HG03103 (cell line): ENCODE measurements around the gene GSG1L.

Source experiments
- ATAC-seq: cut with Tn5 transposase; IDR thresholded peaks from one replicate; pipeline ENCODE4 v1.9.1; 2021; ENCODE audit warnings: low read depth; ENCODE audit not compliant: unreplicated experiment

Gene GSG1L

DNA sequence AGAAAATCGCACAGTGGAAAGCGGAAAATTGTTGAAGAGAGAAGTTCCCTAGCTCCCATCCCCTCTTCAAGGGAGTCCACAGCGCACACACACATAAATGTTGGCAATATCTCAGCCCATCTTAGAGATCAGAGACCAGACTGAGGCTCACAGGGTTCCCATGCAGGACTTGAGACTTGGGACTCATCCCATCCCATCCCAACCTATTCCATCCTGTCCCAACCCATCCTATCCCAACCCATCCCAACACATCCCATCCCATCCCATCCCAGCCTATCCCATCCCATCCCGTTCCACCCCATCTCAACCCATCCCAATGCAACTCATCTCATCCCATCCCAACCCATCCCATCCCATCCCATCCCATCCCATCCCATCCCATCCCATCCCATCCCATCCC, 29.6 kb downstream of the GSG1L start:
- ATAC-seq = no peak

DNA sequence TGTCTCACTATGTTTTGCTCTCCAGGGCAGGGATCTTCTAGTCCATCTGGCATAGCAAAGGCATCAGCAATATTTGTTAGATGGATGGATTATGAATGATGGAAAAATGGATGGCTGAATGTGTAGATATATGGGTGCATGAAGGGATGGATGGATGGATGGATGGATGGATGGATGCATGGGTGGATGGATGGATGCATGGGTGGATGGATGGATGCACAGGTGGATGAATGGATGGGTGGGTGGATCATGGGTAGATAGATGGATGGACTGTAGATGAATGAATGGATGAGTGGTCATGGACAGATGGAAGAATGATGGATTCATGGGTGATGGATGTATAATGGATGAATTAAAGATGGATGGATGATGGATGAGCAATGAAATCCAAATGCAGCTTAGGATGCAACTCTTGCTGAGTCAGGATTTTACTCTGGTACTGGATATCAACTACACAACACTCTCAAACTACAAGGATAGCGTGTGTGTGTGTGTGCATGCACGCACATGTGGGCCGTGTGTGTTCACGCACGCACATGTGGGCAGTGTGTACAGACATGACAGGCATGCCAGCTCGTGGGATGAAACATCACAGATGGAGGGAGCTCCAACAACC, 34.0 kb downstream of the GSG1L start:
- ATAC-seq = no peak

DNA sequence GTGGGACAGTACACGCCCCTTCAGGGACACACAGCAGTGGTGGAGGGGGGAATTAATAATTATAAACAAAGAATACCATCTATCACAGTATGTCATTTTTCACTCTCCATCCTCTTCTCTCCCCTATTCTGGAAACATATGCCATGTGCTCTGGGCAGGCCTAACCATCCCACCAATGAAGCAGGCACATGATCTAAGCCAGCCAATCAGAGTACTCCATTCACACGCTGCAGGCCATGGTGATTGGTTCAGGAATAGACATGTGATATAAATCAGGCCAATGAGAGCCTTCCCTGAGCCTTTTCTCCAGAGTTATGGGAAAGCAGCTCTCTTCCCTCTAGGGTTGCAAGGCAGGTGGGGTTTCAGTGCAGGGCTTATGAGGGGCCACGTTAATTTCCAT, 36.5 kb downstream of the GSG1L start:
- ATAC-seq = no peak

DNA sequence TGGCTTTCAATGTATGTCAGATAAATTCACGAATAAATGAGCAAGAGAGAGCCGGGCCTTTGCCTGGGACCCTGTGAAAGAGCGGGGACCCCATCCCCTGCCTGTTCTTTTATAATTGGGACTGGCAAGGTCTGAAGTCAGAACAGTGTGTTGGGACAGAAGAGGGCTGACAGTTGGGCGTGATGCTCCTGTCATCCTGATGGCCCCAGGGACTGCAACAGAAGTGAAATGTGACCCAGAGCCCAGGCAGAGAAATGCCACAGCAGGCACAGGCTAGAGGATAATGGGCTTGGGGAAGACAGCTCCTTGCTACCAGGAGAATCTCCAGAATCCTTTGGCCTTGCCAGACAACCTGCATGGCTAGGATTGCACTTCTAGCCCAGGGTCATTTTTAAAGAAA, 37.9 kb downstream of the GSG1L start:
- no peak for ATAC-seq

DNA sequence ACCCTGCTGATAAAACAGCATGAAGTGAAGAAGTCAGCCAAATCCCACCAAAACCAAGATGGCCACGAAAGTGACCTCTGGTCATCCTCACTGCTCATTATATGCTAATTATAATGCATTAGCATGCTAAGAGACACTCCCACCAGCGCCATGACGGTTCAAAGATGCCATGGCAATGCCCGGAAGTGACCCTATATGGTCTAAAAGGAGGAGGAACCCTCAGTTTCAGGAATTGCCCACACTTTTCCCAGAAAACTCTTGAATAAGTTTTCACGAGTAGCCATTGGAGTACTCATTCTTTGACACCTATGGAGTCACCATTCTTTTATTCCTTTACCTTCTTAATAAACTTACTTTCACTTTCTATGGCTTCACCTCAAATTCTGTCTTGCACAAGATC, 44.3 kb downstream of the GSG1L start:
- no peak for ATAC-seq

DNA sequence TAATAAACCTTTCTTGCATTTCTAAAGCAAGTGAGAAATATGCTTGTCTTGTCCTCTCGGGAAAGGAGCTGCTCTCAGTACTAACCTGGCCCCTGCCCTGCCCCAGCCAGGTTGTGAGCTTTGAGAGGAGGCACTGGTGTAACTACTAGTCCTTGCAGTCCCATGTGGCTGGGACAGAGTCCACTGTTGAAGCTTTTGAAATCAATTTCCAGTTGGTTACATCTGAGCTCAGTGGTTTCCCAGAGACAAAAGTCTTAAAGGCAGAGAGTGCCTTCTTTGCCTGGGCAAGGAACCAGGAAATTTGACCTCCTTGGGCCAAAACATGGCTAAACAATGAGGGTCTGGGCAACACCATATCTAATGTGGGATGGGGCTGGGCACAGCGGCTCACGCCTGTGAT, 48.7 kb downstream of the GSG1L start:
- ATAC-seq = no peak

DNA sequence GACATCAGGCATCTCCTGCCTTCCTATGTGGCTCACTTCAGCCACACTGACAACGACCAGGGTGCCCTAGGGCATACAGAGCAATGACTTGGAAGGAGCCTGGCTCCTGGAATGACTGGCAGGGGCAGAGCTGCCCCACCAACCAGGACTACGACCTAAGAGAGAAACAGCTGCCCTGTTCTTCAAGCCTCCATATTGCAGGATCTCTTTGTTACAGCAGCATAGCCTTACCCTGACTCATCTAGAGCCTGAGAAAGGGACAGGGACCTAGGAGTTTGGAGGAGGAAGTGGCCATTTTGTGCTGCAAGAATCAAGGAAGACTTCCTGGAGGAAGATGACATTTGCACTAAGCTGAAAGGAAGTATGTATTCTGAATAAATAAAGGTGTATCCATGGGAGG, 49.6 kb downstream of the GSG1L start:
- no peak for ATAC-seq

DNA sequence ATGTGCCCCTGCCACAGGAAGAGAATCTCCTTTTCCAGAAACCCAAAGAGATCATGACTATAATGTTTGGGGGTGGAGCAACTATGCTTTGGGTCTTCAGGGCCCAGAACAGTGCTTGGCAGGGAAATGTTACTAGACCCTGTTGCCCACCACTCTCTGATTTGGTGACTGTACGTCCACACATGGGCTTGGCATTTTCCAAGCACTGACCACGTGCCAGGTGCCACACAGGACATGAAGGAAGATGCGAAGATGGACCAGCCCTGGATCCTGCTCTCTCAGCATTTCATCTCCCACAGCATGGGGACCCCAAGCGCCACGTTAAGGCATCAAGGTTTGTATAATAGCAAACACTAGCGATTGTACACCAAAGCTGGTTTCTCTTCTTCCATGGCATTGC, 50.1 kb downstream of the GSG1L start:
- no peak for ATAC-seq

DNA sequence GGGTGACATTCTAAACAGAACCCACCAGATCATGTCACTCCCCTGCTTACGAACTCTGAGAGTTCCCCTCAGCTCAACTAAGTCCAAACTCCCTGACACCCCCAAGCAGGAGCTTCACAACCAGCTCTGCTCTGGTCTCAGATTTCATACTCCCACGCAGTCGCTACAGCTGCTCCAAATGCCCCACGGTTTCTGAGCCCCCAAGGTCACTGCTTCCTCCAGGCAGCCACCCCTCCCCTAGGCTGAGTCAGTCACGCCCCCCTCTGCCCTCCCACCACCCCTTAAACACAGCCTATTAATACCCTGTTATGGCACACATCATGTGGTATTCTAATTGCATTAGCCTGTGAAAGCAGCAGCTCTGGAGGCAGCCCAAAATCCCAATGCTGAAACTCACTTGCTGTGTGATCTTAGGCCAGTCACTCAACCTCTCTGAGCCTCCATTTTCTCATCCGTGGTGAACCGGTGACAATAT, 51.5 kb downstream of the GSG1L start:
- ATAC-seq = no peak

DNA sequence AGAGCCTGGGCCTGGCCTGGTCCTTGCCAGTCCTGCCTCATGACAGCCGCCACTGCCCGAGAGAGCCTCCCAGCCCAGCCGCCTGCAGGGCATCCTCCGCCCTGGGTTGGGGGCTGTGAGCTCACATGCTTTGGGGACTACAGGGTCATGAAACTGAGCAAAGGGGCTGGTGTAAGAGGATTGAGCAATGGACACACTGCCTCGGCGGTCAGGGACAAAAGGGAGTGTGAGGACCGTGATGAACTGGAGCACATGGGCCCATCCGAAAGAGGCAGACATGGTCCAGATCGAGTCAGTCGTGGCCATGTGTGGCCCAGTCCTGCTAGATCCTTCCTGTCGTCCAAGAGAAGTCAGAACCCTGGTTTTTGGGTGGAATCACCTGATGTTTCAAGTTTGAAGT, 52.3 kb downstream of the GSG1L start:
- no peak for ATAC-seq

DNA sequence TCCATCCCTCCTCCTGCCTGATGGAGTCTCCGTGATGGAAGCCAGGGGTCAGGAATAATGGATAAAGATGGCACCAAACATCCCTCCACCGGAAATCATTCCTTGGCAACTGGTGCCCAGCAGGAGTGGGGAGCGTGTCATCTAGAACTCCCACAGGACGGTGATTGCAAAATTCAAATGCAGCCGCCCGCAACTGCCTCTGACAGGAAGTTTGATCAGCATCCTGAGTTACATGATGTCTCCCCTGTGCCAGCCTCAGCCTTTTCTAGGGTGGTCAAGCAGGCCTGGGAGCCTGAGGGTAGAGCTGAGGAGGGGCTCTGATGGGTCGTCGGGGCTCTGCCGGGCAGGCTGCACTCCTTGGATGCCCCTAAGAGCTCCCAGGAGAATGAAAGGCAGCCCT, 52.8 kb downstream of the GSG1L start:
- no peak for ATAC-seq

DNA sequence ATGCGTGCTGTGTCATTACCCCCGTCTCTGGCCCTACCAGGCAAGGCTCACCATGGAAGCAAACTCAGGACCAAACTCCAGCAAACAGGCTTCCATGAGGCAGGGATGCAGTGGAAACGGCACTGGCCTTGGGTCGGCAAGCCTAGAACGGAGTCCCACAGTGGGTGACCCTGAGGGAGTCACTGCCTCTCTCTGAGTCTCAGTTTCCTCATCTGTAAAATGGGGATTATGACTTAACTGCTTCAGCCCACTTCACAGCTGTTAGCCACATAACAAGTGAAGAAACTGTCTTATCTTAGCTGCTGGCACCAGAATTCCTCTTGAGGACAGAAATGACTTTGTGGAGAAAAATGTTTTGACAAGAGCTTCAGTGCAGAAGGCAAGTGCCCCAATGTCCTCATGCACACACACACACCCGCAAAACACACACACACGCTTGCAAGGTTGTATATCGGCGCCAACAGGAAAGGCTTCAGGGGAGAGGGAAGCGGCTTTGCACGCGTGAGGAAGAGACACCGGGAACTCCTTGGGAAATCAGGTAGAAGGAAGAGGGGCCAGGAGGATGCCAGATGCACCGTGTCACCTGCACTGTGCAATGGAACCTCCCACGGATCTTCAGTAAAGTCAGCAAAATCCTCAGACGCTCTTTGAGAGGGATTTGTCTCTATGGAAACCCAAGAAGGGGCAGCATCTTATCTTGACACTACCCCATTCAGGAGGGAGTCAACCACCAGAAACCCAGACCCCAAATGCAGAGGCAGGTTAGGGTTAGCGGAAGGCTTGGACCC, 53.7 kb downstream of the GSG1L start:
- ATAC-seq = no peak

DNA sequence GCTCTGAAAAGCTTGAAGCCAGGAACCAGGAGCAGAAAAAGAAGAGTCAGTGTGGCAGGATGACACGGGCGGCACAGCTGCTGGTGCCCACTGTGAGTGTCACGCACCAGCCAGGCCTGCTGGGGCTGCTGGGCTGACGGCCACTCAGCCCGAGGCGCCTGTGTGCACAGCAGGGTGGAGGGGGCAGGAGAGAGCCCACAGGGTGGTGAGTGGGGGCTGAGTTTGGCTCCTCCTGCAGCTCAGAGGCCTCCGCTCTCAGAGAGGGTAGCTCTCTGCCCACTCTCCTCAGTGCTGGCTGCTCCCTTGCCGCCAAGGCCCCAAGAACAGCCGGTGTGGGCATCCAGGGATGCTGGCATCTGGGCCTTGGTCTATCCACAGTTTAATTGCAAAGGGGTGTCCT, 59.6 kb downstream of the GSG1L start:
- no peak for ATAC-seq

DNA sequence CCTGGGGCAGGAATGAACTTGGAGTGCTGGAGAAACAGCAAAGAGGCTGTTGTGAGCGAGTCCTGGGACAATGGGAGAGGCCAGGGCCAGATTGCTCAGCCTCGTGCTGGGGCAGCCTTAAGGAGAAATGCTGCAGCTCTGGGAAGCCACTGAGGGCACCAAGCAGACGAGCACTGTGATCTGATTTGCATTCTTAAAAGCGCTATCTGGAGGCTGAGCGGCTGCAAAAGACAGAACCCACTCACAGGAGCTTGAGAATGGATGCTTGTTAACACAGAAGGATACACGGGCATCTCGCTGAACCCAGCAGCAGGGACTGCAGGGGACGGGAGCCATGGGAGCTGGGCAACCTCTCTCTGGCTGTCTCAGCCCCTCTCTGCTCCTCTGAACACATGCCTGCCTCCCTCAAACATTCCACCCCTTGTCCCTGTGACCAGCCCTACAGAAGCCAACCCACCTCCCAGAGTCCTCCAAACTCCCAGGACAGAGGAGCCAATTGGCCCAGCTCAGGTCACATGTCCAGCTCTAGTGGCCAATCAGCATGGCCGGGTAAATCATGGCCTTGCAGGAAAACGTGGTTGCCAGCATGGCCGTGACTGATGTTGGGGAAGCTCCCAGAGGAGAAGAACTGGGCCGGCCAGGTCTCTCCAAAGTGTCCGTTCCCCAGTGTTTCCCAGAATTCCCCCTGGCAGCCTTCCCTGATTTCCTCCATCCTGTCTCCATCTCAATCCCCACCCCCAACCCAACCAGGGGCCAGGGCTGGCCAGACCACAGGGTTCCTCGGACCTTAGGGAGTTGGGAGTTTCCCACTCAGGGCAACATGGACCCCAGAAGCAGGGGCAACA, 60.3 kb downstream of the GSG1L start:
- no peak for ATAC-seq

DNA sequence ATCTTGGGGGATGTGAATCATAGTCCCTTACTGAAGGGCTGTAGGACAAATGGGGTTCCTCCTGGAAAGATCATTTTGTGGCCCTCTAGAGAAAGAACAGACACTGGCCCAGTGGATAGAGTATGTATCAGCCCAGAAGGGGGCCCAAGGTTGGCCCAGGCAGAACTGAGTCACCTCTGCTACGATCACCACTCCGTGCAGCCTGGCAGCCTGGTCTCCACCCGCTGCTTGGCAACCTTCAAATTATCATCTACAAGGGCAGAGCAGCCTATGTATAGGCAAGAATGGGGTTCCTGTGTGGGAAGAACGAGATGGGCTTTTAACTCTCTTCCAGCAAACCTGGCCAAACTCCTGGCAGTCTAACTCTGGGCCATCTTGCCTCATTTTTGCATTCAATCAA, 61.9 kb downstream of the GSG1L start:
- ATAC-seq = no peak

DNA sequence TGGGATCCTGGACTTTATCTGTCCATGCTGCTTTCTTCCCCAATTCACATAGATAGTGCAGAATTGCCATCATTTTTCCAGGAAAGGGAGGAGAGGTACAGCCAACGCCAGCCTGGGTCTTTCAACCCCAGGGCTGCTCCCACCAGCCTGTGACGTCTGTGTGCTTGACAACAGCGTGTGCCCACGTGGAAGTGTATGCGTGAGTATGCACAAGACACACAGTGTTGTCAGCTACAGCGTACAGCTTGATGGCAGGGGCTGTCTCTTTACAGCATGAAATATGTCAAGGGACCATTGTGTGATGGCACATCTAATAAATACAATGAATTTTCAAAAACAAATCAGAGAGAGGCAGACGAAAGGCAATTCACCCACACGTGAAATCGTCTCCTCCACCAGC, 62.3 kb downstream of the GSG1L start:
- no peak for ATAC-seq

DNA sequence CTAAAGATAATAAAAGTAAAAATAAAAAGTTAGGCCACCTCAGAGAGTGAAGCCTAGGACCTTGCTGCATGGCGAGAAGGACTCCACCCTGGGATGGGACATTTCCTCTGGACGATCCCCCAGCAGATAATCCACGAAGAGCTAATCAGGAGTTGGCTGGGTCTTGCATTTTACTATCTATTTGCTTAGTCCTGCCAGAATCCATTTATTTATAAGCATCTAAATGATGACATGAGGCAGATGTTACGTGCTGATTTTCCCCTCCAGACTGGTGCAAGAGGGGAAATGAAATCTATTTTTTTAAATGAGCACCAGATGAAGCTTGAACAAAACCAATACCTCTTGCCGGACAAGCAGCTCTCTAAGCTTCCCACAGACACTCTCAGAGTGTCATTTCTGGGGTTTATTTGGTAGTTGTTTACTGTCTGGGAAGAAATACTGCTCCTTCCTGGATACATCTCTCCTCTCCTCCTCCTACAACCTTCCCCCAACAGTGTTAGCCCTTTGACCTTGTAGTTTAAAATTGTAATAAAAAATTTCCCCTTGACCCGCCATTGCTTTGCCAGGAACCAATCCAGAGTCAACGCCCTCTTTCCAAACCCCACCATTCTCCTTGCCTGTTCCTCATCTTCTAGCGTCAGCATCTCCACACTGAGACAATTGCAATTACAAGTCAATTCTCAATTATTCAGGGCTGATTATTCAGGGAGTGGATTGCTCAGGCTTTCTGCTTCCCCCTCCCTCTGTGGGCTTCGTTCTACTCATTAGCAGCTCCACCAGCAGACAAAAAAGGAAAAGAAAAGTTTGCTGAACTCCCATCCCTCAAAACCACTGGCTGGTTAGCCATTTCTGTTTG, 63.0 kb downstream of the GSG1L start:
- no peak for ATAC-seq

DNA sequence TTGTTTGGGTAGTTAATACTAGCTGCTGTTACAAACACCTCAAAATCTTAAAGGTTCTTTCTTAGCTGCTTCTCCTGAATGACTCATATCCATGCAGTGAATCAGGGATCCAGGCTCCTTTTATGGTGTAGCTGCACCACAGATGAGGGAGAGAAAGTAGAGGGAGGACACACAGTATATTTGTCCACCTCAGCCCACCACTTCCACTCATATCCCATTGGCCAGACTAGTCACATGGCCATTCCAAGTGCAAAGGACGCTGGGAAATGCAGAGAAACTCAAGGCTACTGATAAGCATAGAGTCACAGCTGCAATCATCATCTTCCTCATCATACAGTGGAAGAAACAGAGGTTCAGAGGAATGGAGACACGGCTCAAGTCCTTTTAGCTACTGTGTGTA, 63.8 kb downstream of the GSG1L start:
- no peak for ATAC-seq

DNA sequence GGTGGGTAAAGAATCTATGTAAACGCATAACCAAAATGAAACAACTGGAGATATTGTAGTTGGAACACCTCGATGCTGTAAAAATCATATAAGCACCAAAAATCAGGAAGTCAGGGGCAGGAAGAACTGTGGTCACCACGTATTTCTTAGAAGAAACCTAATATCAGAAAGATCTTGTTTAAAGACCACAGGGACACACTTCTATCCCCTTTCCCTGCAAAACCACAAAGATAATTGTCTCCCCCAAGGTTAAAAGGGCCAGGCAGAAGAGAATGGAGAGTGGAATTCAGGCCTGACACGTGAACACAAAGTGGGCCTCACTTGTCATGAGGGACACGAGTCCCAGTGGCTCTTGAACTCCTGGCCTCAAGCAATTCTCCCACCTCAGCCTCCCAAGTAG, 68.1 kb downstream of the GSG1L start:
- ATAC-seq = no peak

DNA sequence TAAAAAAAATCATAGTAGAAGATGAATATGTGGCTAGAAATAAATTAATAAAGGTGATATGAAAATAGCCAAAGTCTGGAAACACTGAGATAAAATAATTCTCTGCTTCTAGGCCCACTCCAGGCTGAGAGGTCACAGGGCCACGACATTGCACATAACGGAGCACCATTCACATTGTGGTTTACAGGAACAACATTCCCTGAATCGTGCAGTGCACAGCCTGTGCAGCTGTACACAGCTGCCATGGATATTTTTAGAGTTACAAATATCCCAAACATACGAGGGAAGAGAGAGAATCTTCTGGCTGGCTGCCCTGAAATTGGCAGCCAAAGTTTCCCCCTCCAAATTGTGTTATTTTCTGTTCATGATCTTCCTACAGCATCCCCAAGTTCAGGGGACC, 68.8 kb downstream of the GSG1L start:
- ATAC-seq = no peak

DNA sequence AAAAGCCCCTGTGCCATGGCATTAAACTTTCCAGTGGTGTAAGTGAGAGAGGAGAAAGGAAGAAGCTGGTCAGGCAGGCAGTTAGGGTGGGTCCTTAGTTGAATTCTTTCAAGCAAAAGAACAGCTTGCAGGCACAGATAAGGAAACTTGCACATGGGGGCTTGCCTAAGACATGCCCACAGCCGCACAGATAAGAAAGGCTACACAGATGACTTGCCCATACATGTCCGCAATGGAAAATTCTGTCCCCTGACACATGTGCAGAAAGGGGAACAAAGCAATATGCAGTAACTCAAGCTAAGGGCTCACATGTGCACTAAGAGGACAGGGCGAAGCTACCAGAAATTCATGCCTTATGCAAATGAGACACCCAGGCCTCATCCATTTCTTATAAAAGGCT, 69.9 kb downstream of the GSG1L start:
- ATAC-seq = no peak
